H1 (cell line): ENCODE measurements around the gene CAPZA2. TPM values are rescaled to one million over a fixed set of nuclear protein-coding genes. Genes with fewer than 3 reads are reported as not detected.

Source experiments
- CTCF ChIA-PET: fragments of 300-600 bp; sonication (Branson Sonifier 250); formaldehyde crosslinking; loops from one replicate; lab custom pipeline; 2021; ENCODE audit not compliant: partially characterized antibody; lab: Charles Lee
- POLR2A ChIA-PET: fragments of 300-600 bp; sonication (Branson Sonifier 250); formaldehyde crosslinking; loops from one replicate; lab custom pipeline; 2021; ENCODE audit warnings: inconsistent platforms; ENCODE audit not compliant: partially characterized antibody; lab: Charles Lee
- DNase-seq, 2 experiments: peaks; one replicate each; pipeline versions ENCODE4 v3.0.0 to v3.0.0-alpha.2; 2010 to 2022; ENCODE audit warnings: low spot score in 2 of 2, low read depth in 1 of 2, mixed read lengths in 1 of 2
- FAIRE-seq: peaks from 2 replicates; lab custom pipeline; 2011; peaks lifted over from hg19 to GRCh38; lab: Jason Lieb, UNC
- H2AFZ ChIP-seq: 2 replicates; pipeline ENCODE4 v1.8.1; 2012; ENCODE audit warnings: low read length, inconsistent platforms
- H2AK5ac ChIP-seq: 2 replicates; pipeline ENCODE4 v1.6.1; 2013; ENCODE audit warnings: low read depth, low read length
- H2BK120ac ChIP-seq: replicated peaks from 2 replicates; pipeline ENCODE3; 2013; ENCODE audit warnings: low read depth, low read length, inconsistent platforms
- H2BK12ac ChIP-seq: 2 replicates; pipeline ENCODE4 v1.6.1; 2013; ENCODE audit warnings: low read depth, low read length
- H2BK15ac ChIP-seq: 2 replicates; pipeline ENCODE4 v1.6.1; 2013; ENCODE audit warnings: low read length
- H2BK20ac ChIP-seq: 2 replicates; pipeline ENCODE4 v1.6.1; 2013; ENCODE audit warnings: low read length
- H2BK5ac ChIP-seq: 2 replicates; pipeline ENCODE4 v1.6.1; 2013; ENCODE audit warnings: low read depth, low read length
- H3K14ac ChIP-seq: 2 replicates; pipeline ENCODE4 v1.6.1; 2013; ENCODE audit warnings: inconsistent platforms; ENCODE audit not compliant: insufficient read length
- H3K18ac ChIP-seq: 2 replicates; pipeline ENCODE4 v1.6.1; 2013; ENCODE audit warnings: low read length; ENCODE audit errors: extremely low read depth
- H3K23ac ChIP-seq: 2 replicates; pipeline ENCODE4 v1.6.1; 2013; ENCODE audit warnings: inconsistent platforms; ENCODE audit not compliant: insufficient read length
- H3K23me2 ChIP-seq: 2 replicates; pipeline ENCODE4 v1.6.1; 2013; ENCODE audit warnings: low read depth, low read length
- H3K27ac ChIP-seq: 2 replicates; pipeline ENCODE4 v1.6.1; 2011; ENCODE audit warnings: low read depth, low read length, inconsistent platforms
- H3K27me3 ChIP-seq, 4 experiments: replicated peaks in 1 of 4; 1 replicate in 1 of 4; 2 replicates in 3 of 4; pipeline versions ENCODE4 v1.6.1 to v1.8.1; 2011 to 2013; ENCODE audit warnings: low read length in 3 of 4, mild to moderate bottlenecking in 3 of 4, inconsistent platforms in 2 of 4, mixed read lengths in 2 of 4, moderate library complexity in 1 of 4; ENCODE audit not compliant: control insufficient read depth in 3 of 4, insufficient read depth in 3 of 4; ENCODE audit errors: extremely low read depth in 1 of 4
- H3K36me3 ChIP-seq, 4 experiments: 2 replicates each; pipeline versions ENCODE4 v1.6.1 to v1.8.1; 2011 to 2013; ENCODE audit warnings: mild to moderate bottlenecking in 4 of 4, low read length in 3 of 4, moderate library complexity in 2 of 4, control low read depth in 1 of 4, inconsistent platforms in 1 of 4; ENCODE audit not compliant: insufficient read depth in 4 of 4, control insufficient read depth in 2 of 4
- H3K4ac ChIP-seq: replicated peaks from 2 replicates; pipeline ENCODE3; 2013; ENCODE audit warnings: low read length, low read depth, mixed read lengths, inconsistent platforms; ENCODE audit not compliant: insufficient read length
- H3K4me1 ChIP-seq, 4 experiments: replicated peaks in 1 of 4; 1 replicate in 1 of 4; 2 replicates in 3 of 4; pipeline versions ENCODE4 v1.6.1 to v1.8.1; 2011 to 2013; ENCODE audit warnings: low read length in 3 of 4, inconsistent platforms in 2 of 4, mixed read lengths in 1 of 4; ENCODE audit not compliant: insufficient read depth in 4 of 4, control insufficient read depth in 3 of 4
- H3K4me2 ChIP-seq, 2 experiments: 2 replicates each; pipeline versions ENCODE4 v1.6.1 to v1.8.1; 2011 to 2013; ENCODE audit warnings: low read depth in 2 of 2, low read length in 2 of 2, control low read depth in 1 of 2, inconsistent platforms in 1 of 2, mild to moderate bottlenecking in 1 of 2; ENCODE audit not compliant: insufficient read depth in 1 of 2
- H3K4me3 ChIP-seq, 4 experiments: fragments of 200-600, 300-600 bp in 1 of 4; sonication (generic), shearing (Covaris generic), sonication (Bioruptor Twin) in 1 of 4; 2 replicates each; pipeline versions ENCODE4 v1.5.1 to v1.8.1; 2011 to 2016; ENCODE audit warnings: low read length in 4 of 4, low read depth in 3 of 4, control low read depth in 2 of 4, inconsistent platforms in 2 of 4, mild to moderate bottlenecking in 2 of 4, mixed read lengths in 1 of 4, moderate library complexity in 1 of 4; ENCODE audit not compliant: insufficient read depth in 2 of 4; ENCODE audit errors: extremely low read depth in 1 of 4
- H3K56ac ChIP-seq: replicated peaks from 2 replicates; pipeline ENCODE3; 2013; ENCODE audit warnings: low read depth, mild to moderate bottlenecking, mixed read lengths, low read length, inconsistent platforms; ENCODE audit not compliant: insufficient read length
- H3K79me1 ChIP-seq: 2 replicates; pipeline ENCODE4 v1.6.1; 2013; ENCODE audit warnings: low read depth, low read length, control low read depth
- H3K79me2 ChIP-seq, 2 experiments: 2 replicates each; pipeline versions ENCODE4 v1.6.1 to v1.8.1; 2012 to 2013; ENCODE audit warnings: low read length in 2 of 2, mild to moderate bottlenecking in 2 of 2, inconsistent platforms in 1 of 2; ENCODE audit not compliant: insufficient read depth in 2 of 2, control insufficient read depth in 1 of 2
- H3K9ac ChIP-seq, 4 experiments: replicated peaks in 1 of 4; 1 replicate in 1 of 4; 2 replicates in 3 of 4; pipeline versions ENCODE4 v1.6.1 to v1.8.1; 2011 to 2013; ENCODE audit warnings: low read depth in 3 of 4, low read length in 3 of 4, control low read depth in 2 of 4, mild to moderate bottlenecking in 2 of 4, moderate library complexity in 2 of 4, inconsistent platforms in 1 of 4; ENCODE audit errors: extremely low read depth in 1 of 4
- H3K9me3 ChIP-seq, 2 experiments: 2 replicates each; pipeline versions ENCODE4 v1.6.1 to v1.8.1; 2012 to 2013; ENCODE audit warnings: mild to moderate bottlenecking in 2 of 2, moderate library complexity in 2 of 2, control low read depth in 1 of 2, inconsistent platforms in 1 of 2, low read depth in 1 of 2, low read length in 1 of 2, mixed read lengths in 1 of 2; ENCODE audit not compliant: insufficient read depth in 2 of 2
- H4K20me1 ChIP-seq, 2 experiments: replicated peaks in 1 of 2; 2 replicates each; pipeline versions ENCODE3 to v1.8.1; 2011 to 2013; ENCODE audit warnings: inconsistent platforms in 2 of 2, low read length in 2 of 2, mild to moderate bottlenecking in 1 of 2; ENCODE audit not compliant: insufficient read depth in 2 of 2, control insufficient read depth in 1 of 2
- H4K5ac ChIP-seq: 2 replicates; pipeline ENCODE4 v1.6.1; 2013; ENCODE audit warnings: low read length, low read depth, mixed read lengths, inconsistent platforms; ENCODE audit not compliant: insufficient read length
- H4K8ac ChIP-seq: 2 replicates; pipeline ENCODE4 v1.8.0; 2013; ENCODE audit warnings: mild to moderate bottlenecking, moderate library complexity, low read length, inconsistent platforms; ENCODE audit not compliant: insufficient read depth; ENCODE audit errors: extremely low read depth
- H4K91ac ChIP-seq: replicated peaks from 2 replicates; pipeline ENCODE3; 2013; ENCODE audit warnings: low read length, mixed read lengths, inconsistent platforms; ENCODE audit not compliant: insufficient read length
- ASH2L ChIP-seq: fragments of 200-600, 300-600 bp; sonication (generic); IDR thresholded peaks from one replicate; pipeline ENCODE4 v1.7.1; 2017; ENCODE audit warnings: low read length
- GABPA ChIP-seq: IDR thresholded peaks from 2 replicates; pipeline ENCODE4 v1.6.1; 2011; ENCODE audit warnings: mild to moderate bottlenecking, low read length, moderate library complexity, borderline replicate concordance; ENCODE audit not compliant: insufficient read depth
- HDAC2 ChIP-seq, 2 experiments: fragments of 300-600 bp in 1 of 2; sonication (generic) in 1 of 2; IDR thresholded peaks; 2 replicates each; pipeline ENCODE4 v1.6.1; 2011 to 2012; ENCODE audit warnings: low read depth in 2 of 2, low read length in 2 of 2, mild to moderate bottlenecking in 2 of 2, moderate library complexity in 2 of 2, borderline replicate concordance in 1 of 2, inconsistent platforms in 1 of 2
- JUND ChIP-seq: IDR thresholded peaks from 2 replicates; pipeline ENCODE4 v1.6.1; 2011; ENCODE audit warnings: mild to moderate bottlenecking, improper control_type of control experiment, low read length
- RFX5 ChIP-seq: IDR thresholded peaks from 2 replicates; pipeline ENCODE4 v1.6.1; 2011; ENCODE audit warnings: low read depth, low read length, improper control_type of control experiment, borderline replicate concordance
- RNF2 ChIP-seq: fragments of 200-900, 300-1000 bp; sonication (generic); IDR thresholded peaks from 2 replicates; pipeline ENCODE4 v1.7.1; 2016; ENCODE audit warnings: borderline replicate concordance, low read depth, mild to moderate bottlenecking, antibody characterized with exemption, low read length; ENCODE audit not compliant: poor library complexity, severe bottlenecking; ENCODE audit errors: missing control alignments
- SIN3A ChIP-seq, 2 experiments: IDR thresholded peaks in 1 of 2; conservative IDR thresholded peaks in 1 of 2; 2 replicates each; pipeline ENCODE4 v1.6.1; 2011 to 2012; ENCODE audit warnings: low read length in 2 of 2, improper control_type of control experiment in 1 of 2, low read depth in 1 of 2, mild to moderate bottlenecking in 1 of 2
- SP4 ChIP-seq: IDR thresholded peaks from 2 replicates; pipeline ENCODE4 v1.6.1; 2012; ENCODE audit warnings: low read length, inconsistent platforms
- WGBS, 2 experiments: shearing (Covaris generic) in 1 of 2; methylation state at CpG; one replicate each; pipeline versions ENCODE4 v1.1.6 to v1.1.7; 2013 to 2015; ENCODE audit warnings: low lambda C conversion rate in 2 of 2, mixed read lengths in 2 of 2, inconsistent platforms in 1 of 2, low coverage in 1 of 2, missing lambda C conversion rate in 1 of 2; ENCODE audit not compliant: insufficient replicate concordance in 2 of 2, insufficient coverage in 1 of 2, insufficient read length in 1 of 2; ENCODE audit errors: extremely low coverage in 1 of 2, missing lambda C conversion rate in 1 of 2; 5-methylcytosine and 5-hydroxymethylcytosine counted together
- polyA plus RNA-seq, 7 experiments: library from polyadenylated mRNA; depleted of rRNA in 3 of 7; stranded (reverse) in 5 of 7; unstranded in 2 of 7; fragments of >200 nt in 5 of 7; fragments of 200-250 nt in 2 of 7; gene quantifications; 1 replicate in 5 of 7; 2 replicates in 1 of 7; 4 replicates in 1 of 7; pipeline versions ENCODE4 v1.2.1 to v1.2.3, GENCODE V29; 2011 to 2013; ENCODE audit warnings: missing spikeins in 2 of 7, mixed read lengths in 2 of 7
- total RNA-seq: library from RNA; stranded (reverse); fragmentation: NEBNext Ultra II Directional; extraction: Animal tissue kit (Norgen Biotek cat#: 25700); gene quantifications from 2 replicates; pipeline ENCODE4 v1.2.1, GENCODE V29; 2021

The CAPZA2 gene
- total and polyA plus RNA-seq, 2 of the 8 experiments (the other 6 are each of a cell fraction or from before 2014, with no cell fraction given): 33.2 to 145 TPM

DNA sequence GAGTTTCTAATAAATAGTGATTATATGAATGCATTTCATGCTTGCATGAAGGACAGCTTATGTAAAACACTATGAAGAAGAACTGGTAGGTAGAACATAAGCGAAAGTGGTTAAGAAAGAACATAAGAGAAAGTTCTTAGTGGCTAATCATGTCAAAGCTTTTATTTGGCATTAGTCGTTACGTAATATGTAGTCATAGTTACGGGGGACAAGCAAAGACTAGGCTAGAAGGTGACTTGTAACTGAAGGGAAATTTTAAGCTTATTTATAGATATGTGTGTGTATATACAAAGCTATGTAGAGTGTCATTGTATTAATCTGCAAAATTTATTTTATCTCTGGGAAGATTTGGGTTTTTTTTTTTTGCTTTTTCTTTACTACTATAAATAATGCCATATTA, 36.9 kb downstream of the CAPZA2 start:
- 94% methylated on average over 4 of the region's 4 CpGs; no CpG with 5 or more reads in 1 of the 2 experiments for WGBS, 2 experiments
- Histone ChIP-seq H3K23ac (no peak overlapping the region), H3K79me1 (no peaks in the 10 kb centered on the region)
- TF ChIP-seq JUND (no peak), SP4 (no peak), SIN3A (conservative IDR thresholded peaks at IDR 0.05 in 1 of 2, IDR thresholded peaks at IDR 0.05 in 1 of 2; ENCODE audit: low read depth in 1 of 2, low read length in 2 of 2) (no peak), HDAC2 (IDR thresholded peaks at IDR 0.05; ENCODE audit: borderline replicate concordance in 1 of 2, low read depth in 2 of 2, low read length in 2 of 2) (no peak), GABPA (no peak), ASH2L (no peak), RNF2 (no peak), RFX5 (no peak)

More for the DNA sequence above, 36.9 kb downstream of the CAPZA2 start:
- Histone ChIP-seq H4K5ac (no peak overlapping the region), H3K4ac (no peak overlapping the region), H2BK120ac (no peak overlapping the region), H4K91ac (no peak overlapping the region), H2BK15ac (no peak overlapping the region), H4K20me1 (no peaks in the 10 kb centered on the region), H3K4me3 (no peak overlapping the region), H3K27me3 (no peaks in the 10 kb centered on the region), H2BK20ac (no peak overlapping the region), H4K8ac (no peak overlapping the region), H2BK12ac (no peak overlapping the region), H3K9me3 (no peaks in the 10 kb centered on the region), H3K4me1 (no peaks in the 10 kb centered on the region; a peak in 1 of 7 replicates), H3K27ac (no peak overlapping the region), H3K4me2 (no peak overlapping the region), H3K79me2 (no peaks in the 10 kb centered on the region; a peak in 1 of 4 replicates), H3K9ac (no peak overlapping the region), H2AFZ (no peak overlapping the region), H3K36me3 (peaks cover 0 to 25% (median 2%) of the 10 kb centered on the region in 4 experiments; a peak in 3 of 8 replicates), H2BK5ac (no peak overlapping the region), H3K18ac (no peak overlapping the region), H3K56ac (no peak overlapping the region), H3K14ac (no peak overlapping the region), H2AK5ac (no peak overlapping the region), H3K23me2 (no peaks in the 10 kb centered on the region)
- FAIRE-seq (no peak), DNase-seq (no peak)
- CTCF ChIA-PET: interaction anchor here (0.6 kb wide), 1 partner anchor 303 kb away, joined by 3 read pairs; no protein-coding TSS in a partner anchor
- POLR2A ChIA-PET: no interaction called here
